Activated CD8-positive, alpha-beta memory T cell treated with anti-CD3 and anti-CD28 coated beads, Interleukin-2, amount 50 U/mL, for 1 hour (primary cell): ENCODE measurements around the gene ITGAV.

Source experiments
- DNase-seq: peaks from one replicate; pipeline ENCODE4 v3.0.0-alpha.2; 2020; ENCODE audit errors: extremely low read depth

Gene ITGAV

DNA sequence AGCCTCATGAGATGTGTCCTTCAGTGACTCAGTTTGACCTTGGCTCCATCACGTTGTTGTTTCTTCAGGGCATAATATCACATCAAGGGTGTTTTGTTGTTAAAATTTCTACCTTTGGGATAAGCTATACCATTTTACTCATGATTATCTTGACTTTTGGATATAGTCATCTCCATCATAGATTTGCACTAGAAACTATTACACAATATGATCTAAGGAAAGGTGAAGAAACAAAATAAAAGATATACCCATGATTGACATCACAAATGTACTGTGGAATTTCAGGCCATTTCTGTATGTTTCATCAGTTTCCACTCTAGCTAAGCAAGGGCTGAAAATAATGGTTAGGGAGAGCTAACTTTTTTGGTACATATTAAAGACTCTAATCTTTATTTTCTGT is 79.3 kb downstream of the ITGAV start:
- DNase-seq = no peak

DNA sequence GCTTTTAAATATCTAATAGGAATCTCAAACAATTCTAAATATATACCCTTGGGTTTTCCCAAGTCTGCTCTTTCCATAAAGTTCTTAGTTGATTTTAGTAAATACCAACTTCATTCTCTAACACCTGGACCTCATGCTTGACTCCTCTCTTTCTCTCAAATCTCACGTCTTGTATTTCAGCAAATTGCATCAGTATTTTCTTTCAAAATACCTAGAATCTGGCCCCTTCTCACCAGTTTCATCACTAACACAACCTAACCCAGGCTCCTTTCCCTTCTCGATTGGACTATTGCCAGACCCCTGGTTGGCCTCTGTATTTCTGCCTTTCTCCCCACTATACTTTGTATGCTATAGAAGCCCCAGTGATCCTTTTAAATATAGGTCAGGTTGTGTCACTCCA is 81.0 kb downstream of the ITGAV start:
- no peak for DNase-seq

DNA sequence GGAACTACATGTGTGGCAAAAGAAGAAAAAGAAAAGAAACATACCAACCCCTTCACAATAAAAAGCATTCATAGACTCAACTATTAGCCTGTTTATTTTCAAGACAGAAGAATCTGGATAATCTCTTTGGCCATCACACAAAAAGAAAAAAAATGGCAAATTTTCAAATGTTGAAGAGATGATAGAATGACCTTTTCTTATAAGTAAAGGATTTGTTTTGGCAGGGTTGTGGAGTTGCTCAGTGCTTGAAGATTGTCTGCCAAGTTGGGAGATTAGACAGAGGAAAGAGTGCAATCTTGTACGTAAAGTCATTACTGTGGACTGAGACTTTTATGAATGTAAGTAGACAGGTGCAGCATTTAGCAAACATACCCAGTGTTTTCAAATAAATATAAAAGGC is 85.5 kb downstream of the ITGAV start:
- DNase-seq = no peak

DNA sequence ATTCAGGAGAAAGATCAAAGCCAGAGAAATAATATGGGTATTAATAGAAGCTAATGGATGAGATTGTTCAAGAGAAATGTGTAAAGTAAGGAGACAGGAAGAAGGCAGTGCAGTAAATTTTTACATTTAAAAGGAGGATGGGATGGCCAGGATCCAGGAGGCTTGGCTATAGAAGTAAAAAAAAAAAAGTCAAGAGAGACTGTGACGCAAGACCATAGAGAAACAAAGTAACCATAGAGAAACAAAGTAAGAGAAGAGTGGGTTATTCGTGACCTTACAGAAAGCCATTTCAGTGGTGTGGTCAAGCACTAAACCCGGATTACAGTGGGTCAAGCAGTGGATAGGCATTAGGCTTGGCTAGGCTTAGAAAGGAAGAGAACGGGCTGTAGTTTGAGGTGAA is 93.5 kb downstream of the ITGAV start:
- no peak for DNase-seq

DNA sequence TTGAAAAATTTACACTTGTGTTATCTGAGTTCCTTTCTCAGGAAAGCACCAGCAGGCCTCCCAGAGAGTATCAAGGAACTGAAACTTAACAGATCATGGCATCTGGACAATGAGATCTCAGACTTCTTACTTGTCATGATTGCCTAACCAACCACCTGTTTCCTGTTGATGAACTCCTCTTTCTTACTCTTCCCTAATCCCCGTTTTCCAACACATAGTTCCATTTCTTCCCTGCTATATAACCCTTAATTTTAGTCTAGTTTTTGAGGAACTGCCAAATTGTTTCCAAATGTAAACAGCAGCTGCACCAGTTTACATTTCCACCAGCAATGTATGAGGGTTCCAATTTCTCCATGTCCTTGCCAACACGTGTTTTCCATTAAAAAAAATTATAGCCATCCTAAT is 98.0 kb downstream of the ITGAV start:
- no peak for DNase-seq

DNA sequence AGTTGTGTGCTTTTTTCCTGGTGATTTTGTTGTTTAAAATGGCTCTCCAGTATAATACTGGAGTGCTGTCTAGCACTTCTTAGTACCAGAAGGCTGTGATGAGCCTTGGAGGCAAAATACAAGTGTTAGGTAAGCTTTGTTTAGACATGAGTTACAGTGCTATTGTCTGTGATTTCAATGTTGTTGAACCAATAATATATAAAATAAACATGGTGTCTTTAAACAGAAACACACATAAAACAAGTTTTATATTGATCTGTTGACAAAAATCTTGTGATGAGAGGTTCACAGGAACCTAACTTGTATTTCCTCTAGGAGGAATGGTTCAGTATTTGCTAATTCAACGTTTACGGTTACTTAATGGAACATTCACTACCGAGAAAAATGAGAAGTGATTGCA is 99.0 kb downstream of the ITGAV start:
- DNase-seq = no peak

DNA sequence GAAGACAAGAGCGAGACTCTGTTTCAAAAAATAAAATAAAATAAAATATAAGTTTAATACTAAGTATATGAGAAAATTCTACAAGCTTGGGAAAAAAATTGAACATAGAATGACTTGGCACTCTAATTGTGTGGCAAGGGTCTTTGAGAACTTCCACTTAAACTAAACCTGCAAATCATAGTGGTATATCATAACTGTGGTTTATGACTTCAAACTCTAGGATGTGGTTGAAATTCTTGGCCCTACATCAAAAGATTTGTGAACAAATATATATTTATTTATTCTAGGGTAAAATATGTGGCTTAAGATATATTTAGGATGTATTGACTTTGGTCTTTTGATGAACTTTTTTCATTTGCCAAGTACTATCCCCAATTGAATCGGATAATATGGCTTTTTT is 100.9 kb downstream of the ITGAV start:
- no peak for DNase-seq

DNA sequence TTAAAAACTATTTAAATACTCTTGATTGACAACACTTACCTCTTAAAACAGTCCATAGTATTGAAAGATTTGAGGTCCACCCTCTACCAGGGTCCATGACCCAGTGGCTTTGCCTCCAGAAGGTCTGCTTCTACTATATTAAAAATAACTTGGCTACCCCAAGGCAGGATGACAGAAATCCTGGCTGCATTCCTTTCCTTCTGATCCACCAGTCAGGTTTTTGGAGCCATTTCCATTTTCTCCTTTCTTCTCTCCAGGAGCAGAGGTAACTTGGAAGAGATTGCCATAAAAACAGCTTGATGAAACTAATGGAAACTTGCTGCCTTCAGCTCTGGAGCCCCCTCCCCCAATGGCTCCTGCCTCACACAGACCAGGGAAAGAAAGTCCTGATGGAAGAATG is 101.4 kb downstream of the ITGAV start:
- DNase-seq = no peak

DNA sequence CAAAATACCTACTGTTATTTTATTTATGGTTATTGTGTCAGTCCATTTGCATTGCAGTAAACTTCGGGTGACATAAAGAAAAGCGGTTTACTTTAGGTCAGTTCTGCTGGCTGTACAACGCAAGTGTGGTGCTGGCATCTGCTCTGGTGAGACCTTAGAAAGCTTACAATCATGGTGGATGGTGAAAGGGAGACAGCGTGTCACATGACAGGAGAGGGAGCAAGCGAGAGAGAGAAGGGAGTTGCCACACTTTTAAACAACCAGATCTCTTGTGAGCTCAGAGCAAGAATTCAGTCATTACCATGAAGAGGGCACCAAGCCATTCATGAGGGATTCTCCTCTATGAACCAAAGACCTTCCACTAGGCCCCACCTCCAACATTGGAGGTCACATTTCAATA is 102.0 kb downstream of the ITGAV start:
- DNase-seq = no peak

DNA sequence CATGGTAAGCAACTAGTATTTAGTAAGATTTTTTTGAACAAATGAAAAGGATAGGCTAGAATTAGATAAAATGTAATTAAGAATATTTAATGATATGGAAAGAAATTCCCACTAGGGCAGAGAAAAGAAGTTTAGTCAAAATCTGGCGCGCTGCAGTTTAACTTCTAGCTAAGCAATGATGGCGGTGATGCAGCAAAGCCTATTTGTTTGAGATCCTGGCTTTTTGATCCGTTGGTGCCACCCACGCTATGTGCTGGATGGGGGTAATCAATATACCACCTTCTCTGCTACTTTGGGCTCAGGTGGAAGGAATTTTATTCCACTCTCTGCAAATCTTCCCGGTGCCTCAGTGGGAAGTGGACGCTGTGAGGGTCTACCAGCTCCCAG is 103.6 kb downstream of the ITGAV start:
- DNase-seq = no peak

DNA sequence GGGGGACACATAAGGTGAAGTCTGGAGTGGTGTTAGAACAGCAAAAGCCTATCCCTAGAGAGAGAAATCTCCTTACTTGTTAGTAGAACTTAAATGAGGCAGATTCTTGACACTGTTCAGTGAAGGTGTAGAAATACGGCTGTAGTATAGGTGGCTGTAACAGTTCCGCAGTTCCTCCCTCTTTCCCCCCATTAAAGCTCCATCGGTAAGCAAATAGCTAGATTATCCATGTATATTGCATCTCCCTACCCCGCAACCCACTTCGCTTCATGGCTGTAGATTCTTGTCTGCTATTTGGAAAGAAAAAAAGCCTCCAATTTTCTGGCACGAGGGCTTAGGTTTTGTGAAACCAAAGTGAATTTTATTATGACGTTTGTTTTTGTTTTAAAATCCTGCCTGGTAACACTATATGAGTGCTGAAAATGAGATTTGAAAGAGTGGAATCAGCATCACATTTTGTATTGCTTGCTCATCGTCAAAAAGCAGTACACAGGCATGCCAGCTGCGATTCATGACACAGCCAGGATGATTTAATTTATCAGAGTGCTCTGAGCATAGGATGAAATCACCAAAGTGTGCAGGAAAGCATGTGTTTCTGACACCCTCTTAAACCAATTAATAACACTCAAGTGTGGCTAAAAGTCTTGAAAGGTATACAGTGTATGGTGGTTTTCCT is 105.4 kb downstream of the ITGAV start:
- no peak for DNase-seq

DNA sequence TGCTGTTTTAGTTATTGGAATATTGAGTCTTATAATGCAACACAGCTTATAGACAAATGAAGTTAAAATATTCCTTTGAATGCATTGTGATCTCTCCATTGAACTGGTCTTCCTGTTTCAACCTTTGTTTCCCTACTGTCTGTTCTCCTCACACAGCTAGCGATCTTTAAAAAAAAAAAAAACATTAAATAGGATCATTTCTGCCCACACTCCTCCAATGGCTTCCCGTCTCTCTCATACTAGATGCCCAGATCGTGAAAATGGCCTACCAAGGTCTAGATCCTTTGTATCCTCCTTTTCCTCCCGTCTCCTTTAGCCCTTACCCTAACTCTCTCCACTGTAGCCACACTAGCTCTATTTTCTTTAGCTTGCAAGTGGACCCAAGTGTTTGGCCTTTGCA is 106.4 kb downstream of the ITGAV start:
- DNase-seq = no peak

DNA sequence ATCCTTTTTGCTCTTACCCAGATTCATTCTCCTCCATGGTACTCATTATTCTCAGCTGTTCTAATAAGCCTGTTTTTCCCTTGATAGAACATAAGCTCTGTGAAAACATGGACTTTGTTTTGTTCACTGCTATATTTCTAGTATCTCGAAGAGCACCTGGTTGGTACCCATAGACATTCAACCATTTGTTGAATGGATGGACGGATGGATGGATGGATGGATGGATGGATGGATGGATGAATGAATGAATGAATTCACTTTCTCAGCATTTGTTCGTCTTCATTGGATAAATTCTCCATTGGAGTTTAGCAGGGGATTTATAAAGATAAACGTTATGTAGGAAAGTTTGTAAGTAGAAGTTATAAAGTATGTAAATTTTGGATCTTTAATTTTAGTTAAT is 106.9 kb downstream of the ITGAV start:
- no peak for DNase-seq

DNA sequence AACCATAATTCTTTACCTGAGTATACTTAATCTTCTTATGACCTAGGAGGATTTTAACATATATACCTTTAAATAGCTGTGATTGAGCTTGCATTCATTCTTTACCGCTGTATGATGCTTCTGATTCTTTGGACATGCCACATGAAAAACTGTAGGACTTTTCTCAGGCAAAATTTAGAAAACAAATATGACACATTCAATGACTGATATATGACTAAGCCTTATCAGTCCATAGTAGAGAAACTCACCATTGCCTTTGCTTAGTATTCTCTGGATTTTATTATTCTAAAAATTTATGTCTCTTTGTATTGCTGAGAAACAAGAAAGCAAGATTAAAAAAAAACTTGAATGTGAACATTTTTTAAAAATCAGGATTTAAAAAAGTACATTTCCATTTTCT is 107.7 kb downstream of the ITGAV start:
- no peak for DNase-seq

DNA sequence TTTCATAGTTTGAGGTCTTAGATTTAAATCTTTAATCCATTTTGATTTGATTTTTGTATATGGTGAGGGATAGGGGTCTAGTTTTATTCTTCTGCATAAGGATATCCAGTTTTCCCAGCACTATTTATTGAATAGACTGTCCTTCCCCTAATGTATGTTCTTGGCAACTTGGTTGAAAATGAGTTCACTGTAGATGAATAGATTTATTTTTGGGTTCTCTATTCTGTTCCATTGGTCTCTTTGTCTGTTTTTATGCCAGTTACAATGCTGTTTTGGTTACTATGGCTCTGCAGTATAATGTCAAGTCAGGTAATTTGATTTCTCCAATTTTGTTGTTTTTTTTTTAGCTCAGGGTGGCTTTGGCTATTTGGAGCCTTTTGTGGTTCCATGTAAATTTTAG is 109.9 kb downstream of the ITGAV start:
- no peak for DNase-seq

DNA sequence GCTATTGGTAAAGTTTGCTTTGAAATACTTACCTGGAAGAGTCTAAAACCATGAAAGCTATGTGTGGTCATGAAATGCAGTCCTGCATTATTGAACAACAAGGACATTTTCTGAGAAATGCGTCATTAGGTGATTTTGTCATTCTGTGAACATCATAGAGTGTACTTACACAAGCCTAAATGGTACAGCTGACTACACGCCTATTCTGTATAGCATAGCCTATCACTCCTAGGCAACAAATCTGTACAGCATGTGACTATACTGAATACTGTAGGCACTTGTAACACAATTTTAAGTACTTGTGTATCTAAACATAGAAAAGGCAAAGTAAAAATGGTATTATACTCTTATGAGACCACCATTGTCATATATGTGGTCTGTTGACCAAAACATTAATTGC is 112.2 kb downstream of the ITGAV start:
- DNase-seq = no peak

DNA sequence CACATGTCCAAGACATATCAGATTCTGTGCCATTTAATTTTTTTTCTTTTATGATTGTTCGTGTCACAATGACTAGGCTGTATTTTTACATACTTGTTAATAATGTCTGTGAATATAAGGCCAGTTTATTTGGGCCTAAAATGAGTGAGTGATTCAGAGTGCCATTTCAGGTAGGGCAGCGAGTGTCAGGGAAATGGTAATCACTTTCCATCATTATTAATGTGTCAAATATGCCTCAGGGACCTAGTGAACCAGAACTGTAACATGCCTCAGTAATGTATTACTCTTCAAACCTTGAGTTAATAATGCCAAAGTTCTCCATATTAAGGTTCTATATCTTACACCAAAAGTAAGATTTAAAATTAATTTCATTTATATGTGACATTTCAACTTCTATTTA is 112.6 kb downstream of the ITGAV start:
- no peak for DNase-seq

DNA sequence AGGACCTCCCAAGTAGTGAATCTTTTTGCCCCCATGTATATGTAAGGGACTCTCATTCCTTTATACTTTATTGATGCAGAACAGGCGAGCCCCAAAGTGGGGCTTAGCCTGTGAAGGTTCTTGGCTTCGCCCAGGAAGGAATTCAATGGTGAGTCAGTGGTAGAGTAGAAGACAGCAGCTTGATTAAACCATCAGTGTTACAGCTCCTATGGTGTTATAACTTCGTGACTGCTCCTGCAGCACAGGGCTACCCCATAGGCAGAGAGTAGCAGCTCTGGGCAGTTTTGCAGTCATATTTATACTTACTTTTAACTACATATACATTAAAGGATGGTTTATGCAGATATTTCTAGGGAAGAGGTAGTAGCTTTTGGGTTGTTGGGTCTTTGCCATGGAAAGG is 115.0 kb downstream of the ITGAV start:
- no peak for DNase-seq

DNA sequence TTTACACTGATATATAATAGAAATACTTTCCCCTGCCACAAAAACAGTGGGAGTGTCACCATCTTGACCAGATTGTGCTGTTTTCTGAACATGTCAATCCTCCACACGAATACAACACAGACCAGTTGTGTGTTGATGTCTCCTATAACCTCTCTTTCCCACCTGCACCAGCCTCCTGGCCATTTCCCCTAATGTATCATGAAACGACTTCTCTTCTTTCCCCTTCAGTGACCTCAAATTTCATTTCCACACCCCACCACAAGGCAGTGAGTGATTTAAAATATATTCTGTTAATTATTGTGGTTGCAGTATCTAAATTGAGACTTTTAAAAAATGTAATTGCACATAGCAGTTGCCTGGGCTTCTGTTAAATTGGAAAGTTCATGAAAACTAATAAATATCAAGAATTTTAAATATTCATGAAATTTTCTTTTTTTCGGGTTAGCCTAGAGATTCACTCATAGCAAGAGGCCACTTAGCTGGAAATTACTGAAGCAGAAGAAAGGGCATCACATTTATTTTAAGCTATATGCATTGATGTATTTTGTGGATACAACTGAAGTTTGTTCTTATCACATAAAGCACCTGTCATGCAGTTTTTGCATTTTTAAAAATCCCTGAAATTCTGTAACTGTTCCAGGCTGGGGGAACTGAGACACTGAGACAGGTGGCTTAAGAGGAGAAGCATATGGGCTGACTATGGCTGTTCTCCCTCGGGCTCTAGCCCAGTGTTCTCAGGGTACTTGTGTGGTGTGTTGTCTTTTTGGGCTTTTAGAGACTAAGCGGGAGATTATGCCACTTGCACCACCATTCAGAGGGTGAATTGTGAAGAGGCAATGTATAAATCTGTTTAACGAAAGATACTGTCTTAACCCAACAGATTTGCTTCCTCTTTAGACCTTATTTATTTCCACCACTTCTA is 119.9 kb downstream of the ITGAV start:
- no peak for DNase-seq

DNA sequence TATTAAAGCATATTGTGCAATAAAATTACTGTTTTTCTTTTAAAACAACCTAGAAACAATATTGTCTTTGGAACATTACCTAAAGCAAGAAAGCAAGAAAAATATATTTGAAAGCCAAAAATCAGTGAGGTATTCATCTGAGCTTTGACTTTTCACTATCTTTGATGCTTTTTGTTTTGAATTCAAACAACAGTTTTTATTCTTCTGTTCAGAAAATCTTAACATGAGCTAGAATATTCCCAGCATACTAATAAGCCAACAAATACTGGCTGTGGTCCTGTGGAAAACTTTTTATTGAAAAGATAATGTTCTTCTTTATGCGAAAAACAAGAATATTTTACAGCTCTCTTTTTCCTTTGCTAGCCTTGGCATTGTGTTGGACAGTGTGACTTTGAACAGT is 123.8 kb downstream of the ITGAV start:
- DNase-seq = no peak

DNA sequence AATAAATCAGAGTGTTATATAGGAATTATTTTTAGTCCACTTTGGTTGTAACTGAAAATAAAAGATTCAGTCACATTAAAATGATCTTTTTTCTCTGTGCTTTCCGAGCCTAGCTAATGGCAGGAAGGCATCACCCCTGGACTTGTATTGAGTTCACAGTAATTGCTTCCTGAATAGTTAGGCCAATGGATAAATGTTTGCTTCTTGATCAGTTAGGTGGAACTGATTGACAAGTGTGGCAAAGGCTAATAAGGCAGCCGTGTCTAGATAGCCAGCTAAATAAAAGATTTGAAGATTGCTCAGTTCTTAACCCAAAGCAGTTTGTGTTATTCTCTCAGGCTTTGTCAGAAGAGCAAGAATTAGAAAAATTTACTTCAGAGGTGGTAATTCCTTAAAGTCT is 124.8 kb downstream of the ITGAV start:
- no peak for DNase-seq

DNA sequence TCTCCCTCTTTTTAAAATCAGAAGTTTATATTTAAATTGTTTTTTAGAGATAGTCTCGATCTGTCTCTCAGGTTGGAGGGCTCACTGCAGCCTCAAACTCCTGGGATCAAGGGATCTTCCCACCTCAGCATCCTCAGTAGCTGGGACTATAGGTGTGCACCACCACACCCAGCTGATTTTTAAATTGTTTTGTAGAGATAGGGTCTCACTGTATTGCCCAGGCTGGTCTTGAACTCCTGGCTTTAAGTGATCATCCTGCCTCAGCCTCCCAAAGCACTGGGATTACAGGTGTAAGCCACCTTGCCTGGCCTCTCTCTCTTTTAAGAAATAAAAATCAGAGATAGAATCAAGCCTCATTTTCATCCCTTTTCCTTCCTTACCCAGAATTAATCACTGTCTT is 126.1 kb downstream of the ITGAV start:
- DNase-seq = no peak

DNA sequence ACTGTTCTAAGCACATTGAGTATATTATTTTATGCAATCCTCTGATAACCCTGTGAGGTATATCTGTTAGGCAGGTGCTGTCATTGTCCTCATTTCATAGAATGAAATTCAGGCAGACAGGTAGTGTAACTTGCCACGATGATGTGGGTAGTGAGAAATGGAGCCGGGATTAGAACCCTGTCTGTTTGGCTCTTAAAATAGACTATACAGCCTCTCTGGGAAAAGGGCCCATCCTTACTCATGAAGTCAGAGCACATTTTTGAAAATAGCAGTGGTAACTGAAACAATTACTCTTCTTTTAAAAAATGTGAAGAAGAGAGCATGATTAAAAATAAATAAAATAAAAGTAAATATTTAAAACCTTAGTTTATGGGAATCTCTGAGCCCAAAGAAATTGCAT is 127.0 kb downstream of the ITGAV start:
- no peak for DNase-seq
